A673 (cell line): ENCODE results near the gene GALM.

Experiments used
- CTCF ChIP-seq: fragments of 300-800, 200-600 bp; sonication (generic); conservative IDR thresholded peaks from 2 replicates; pipeline ENCODE4 v1.5.1; 2017; ENCODE audit warnings: low read depth, mild to moderate bottlenecking, antibody characterized with exemption, low read length, moderate library complexity, mixed read lengths
- EZH2 ChIP-seq: fragments of 200-600 bp; sonication (generic); IDR thresholded peaks from 2 replicates; pipeline ENCODE4 v1.6.1; 2017; ENCODE audit warnings: borderline replicate concordance, low read depth, mild to moderate bottlenecking, mixed read lengths, antibody characterized with exemption, low read length; ENCODE audit not compliant: poor library complexity, severe bottlenecking

- TF ChIP-seq CTCF (no peak), EZH2 (no peak)
Measured at GRCh38 chr2:38652431-38653273, 13.3 kb upstream of the GALM start.
